ENCODE results near the gene ACTR8. TPM values are rescaled to one million over a fixed set of nuclear protein-coding genes. Genes with fewer than 3 reads are reported as not detected.
"Not testable (repeated sequence)": the region's sequence is repeated elsewhere in the genome, so short reads cannot be mapped to it uniquely, and the experiment has no call there.

The ACTR8 gene
- 11.1 TPM for total RNA-seq (ENCODE audit: insufficient read depth, low replicate concordance)

- DNase-seq (ENCODE audit: low spot score), result peak; percentile 93
Measured at GRCh38 chr3:53881691-53882593, at the start of gene ACTR8. TSS of gene ACTR8 (minus strand) at chr3:53882152. CDS start at chr3:53882101, 51 bp downstream.

GRCh38 chr3:53927208-53927872 is 45.4 kb upstream of the ACTR8 start:
- not testable (repeated sequence) for DNase-seq (ENCODE audit: low spot score)

GRCh38 chr3:53921296-53921695 is 39.3 kb upstream of the ACTR8 start:
- peak; percentile 10 for DNase-seq (ENCODE audit: low spot score)

GRCh38 chr3:53919741-53920140 is 37.8 kb upstream of the ACTR8 start:
- DNase-seq (ENCODE audit: low spot score), result no peak

- no peak for DNase-seq (ENCODE audit: low spot score)
Measured at GRCh38 chr3:53913401-53913800, 31.4 kb upstream of the ACTR8 start.

- no peak for DNase-seq (ENCODE audit: low spot score)
Measured at GRCh38 chr3:53902711-53903110, 20.8 kb upstream of the ACTR8 start.

GRCh38 chr3:53902067-53902466 is 20.1 kb upstream of the ACTR8 start:
- DNase-seq (ENCODE audit: low spot score), result no peak

- no peak for DNase-seq (ENCODE audit: low spot score)
Measured at GRCh38 chr3:53900666-53901331, 18.8 kb upstream of the ACTR8 start.

GRCh38 chr3:53899750-53900149 is 17.8 kb upstream of the ACTR8 start:
- DNase-seq (ENCODE audit: low spot score), result peak; percentile 72

GRCh38 chr3:53892286-53892637 is 10.3 kb upstream of the ACTR8 start:
- DNase-seq (ENCODE audit: low spot score), result no peak

GRCh38 chr3:53891497-53892285 is 9.7 kb upstream of the ACTR8 start, which contains the start of gene SELENOK:
TSS of gene SELENOK (minus strand) at chr3:53891859.
- DNase-seq (ENCODE audit: low spot score), result peak; percentile 100

- peak; percentile 30 for DNase-seq (ENCODE audit: low spot score)
Measured at GRCh38 chr3:53890726-53891475, 8.9 kb upstream of the ACTR8 start.

- DNase-seq (ENCODE audit: low spot score), result no peak
Measured at GRCh38 chr3:53888232-53888631, 6.3 kb upstream of the ACTR8 start.

GRCh38 chr3:53887446-53887845 is 5.5 kb upstream of the ACTR8 start:
- no peak for DNase-seq (ENCODE audit: low spot score)

GRCh38 chr3:53885239-53885638 is 3.3 kb upstream of the ACTR8 start:
- DNase-seq (ENCODE audit: low spot score), result no peak

- DNase-seq (ENCODE audit: low spot score), result no peak
Measured at GRCh38 chr3:53884623-53885022, 2.7 kb upstream of the ACTR8 start.

GRCh38 chr3:53883008-53883407 is 1.1 kb upstream of the ACTR8 start:
- no peak for DNase-seq (ENCODE audit: low spot score)

GRCh38 chr3:53880396-53881345 is 1.3 kb downstream of the ACTR8 start:
- DNase-seq (ENCODE audit: low spot score), result peak; percentile 17

- DNase-seq (ENCODE audit: low spot score), result no peak
Measured at GRCh38 chr3:53865732-53866499, 16.0 kb downstream of the ACTR8 start.
